Right renal pelvis (tissue), 4 donors: Measurements from ENCODE around the gene KLF13. TPM values are rescaled to one million over a fixed set of nuclear protein-coding genes. Genes with fewer than 3 reads are reported as not detected.
"Not testable (repeated sequence)": the region's sequence is repeated elsewhere in the genome, so short reads cannot be mapped to it uniquely, and the experiment has no call there.

Experiments used
- DNase-seq, 4 donors: peaks; one replicate each; pipeline ENCODE4 v3.0.0-alpha.2; 2013; ENCODE audit warnings: low read depth in 4 of 4, low spot score in 3 of 4, missing footprints in 1 of 4
- polyA plus RNA-seq, 4 donors: library from polyadenylated mRNA; unstranded; fragments of 120-200 nt; gene quantifications; one replicate each; pipeline ENCODE4 v1.2.1, GENCODE V29; 2013; ENCODE audit not compliant: insufficient read length in 4 of 4

Gene KLF13
- polyA plus RNA-seq, 4 donors = 69.0 to 80.1 (median 73.1) TPM

GRCh38 chr15:31344266-31344665 lies 17.6 kb downstream of the KLF13 start:
- no peak for DNase-seq

DNA sequence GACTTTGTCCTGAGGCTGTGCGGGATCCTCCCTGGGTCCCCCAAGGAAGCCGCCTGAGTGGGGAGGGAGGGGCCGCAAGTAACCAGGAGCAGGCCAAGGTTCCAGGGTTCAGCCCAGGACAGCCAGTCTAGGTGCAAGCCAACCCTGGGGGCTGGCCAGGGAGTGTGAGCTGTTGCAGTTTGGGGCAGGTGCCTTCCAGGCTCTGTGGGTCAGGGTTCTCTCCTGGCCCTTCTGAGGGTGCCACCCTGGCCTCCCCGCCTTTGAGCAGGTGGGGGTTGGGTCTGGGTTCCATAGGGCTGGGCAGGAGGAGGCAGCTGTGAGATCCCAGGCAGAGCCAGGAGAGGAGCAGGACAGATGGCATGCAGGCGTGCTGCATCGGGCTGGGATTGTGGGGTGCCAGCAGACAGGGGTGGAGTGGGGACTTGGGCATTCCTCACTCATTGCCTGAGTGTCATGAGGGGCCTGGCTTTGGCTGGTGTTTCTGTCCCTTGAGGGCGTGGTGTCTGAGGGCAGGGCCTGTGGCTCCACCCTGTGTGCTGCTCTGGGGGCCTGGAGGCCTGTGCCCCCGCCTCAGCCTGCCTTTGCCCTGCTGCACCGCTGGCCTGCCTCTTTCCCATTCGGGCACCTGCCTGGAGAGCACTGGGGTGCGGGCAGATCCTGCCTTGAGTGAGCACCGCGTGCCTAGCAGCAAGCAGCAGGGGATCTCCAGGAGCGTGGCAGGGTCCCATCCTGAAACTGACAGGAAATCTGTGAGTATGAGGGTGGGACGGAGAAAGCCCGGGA lies 18.4 kb downstream of the KLF13 start:
- no peak for DNase-seq

DNA sequence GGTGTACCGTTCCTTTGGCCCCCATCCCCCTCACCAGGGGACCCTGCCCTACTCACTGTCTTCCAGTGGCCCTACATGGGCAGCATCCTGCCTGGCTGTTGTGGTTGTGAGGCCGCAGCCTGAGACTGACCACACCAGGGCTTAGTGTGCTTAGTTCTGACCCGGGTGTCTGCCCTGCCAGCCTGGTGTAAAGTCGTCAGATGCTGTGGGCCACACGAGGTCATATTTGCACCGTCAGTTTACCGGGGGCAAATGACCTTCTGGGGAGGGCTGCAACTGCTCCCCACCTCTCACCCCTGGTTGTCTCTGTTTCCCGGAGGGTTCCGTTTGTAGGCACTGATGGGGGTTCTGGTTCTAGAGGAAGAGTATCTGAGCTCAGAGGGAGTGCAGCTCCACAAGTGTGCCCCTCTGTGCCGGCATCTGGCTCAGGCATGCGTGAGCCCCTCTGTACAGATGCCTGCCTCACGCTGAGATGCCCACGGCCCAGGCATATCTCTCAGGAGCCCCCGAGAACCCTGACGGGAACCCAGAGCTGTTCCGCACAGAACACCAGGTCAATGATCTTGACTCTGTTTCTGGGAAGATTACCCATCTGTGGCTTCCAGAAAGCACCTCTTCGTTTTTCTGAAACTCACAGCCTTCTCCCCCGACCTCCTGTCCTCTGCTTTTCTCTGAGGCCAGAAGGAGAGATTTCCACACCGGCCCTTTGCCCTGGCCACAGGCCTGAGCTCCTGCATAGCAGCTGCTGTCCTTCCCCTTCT lies 19.2 kb downstream of the KLF13 start:
- DNase-seq = no peak

- no peak for DNase-seq
Observed at GRCh38 chr15:31346367-31347066, 19.9 kb downstream of the KLF13 start.

DNA sequence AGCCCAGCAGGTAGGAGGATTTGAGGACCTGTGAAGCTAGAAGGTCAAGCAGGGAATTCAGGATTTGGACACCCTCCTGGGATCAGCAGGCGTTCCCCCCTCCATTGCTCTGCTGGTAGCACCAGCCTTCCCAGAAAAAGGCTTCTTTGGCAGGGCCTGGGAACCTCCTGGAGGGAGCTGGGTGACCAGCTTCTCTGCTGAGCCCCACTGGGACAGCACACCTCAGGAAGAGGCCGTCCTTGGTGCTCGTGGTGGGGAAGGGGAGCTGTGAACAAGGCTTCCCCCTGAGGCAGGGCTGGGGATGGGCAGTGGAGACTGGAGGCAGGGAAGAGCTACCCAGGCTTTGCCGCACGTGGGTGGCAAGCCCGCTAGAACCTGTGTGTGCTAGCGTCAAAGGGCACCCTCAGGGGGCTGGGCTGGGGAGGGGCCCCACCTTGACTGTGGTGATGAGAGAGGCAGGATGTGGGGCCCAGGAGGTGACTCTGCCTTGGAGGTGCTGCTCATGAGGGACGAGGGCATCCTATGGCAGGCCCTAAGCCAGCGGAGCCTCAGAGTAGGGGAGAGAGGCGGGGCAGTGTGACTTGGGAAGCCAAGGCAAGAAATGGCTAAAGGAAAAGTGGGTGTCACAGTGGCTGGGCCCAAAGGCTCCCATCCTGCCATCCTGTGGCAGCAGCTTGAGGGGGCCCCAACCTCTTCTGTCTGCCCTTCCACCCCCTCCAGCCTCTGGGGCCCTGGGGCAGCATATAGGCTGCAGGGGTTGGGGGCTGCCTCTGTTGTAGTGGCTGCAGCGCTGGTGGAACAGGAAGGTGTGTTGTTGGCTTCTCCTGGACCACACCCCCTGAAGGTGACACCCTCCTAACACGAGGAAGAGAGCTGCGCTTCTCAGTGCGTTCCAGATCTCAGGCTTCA lies 20.7 kb downstream of the KLF13 start:
- no peak for DNase-seq

DNA sequence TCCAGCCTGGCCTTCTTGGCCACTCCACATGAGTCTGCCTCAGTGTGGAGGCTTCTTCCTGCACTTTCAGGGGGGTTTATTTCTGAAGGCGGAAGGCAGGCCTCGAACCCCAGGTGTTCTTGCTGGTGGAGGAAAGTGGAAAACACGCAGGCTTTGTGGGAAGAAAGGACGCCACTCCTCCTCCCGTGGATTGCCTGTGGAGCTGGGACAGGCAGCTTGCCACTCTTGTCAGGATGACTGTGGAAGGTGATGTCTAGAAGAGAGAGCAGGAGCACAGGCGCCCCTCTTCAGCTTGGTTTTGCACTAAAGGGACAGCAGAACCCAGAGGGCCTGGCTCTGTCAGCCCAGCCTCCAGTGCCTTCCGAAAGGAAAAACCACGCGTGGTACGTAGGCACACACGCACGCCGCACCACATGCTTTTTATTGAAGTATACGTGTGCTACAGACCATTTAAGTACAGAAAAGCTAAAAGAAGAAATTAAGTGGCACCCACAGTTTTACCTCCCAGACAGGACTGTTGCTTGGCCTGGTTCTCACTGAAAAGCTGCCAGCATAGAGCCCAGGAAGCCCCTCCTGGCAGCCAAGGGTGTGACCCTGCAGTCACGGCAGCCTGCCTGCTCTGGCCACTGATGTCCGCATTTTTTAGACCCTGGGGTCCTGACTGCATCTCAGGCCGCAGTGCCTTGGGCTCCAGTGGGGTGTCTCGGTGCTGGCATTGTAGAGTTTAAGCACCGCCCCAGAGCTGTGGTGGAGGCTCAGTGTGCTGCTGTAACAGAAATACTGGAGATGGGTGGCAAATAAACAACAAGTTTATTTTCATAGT lies 21.6 kb downstream of the KLF13 start:
- no peak for DNase-seq

- DNase-seq = no peak
Observed at GRCh38 chr15:31349233-31350141, 22.9 kb downstream of the KLF13 start.

- no peak for DNase-seq
Observed at GRCh38 chr15:31350771-31351170, 24.1 kb downstream of the KLF13 start.

DNA sequence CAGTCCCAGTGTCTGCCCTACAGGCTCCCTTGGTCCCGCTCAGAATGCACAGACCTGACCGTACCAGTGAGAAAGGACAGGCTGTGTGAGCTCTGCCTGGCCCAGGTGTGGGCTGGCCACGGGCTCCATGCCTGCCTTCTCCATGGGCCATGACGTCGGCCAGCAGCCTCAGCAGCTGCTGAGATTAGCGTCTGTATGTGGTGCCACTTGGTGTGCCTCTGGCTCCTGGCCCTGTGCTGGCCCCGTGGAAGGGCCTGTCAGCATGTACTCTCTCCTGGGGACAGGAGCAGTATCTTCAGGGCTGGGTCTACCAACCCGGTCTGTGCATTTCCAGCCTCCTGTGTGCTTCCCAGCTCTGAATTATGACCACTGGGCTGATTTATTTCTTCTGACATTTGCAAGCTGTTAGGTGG lies 25.7 kb downstream of the KLF13 start:
- DNase-seq = no peak

DNA sequence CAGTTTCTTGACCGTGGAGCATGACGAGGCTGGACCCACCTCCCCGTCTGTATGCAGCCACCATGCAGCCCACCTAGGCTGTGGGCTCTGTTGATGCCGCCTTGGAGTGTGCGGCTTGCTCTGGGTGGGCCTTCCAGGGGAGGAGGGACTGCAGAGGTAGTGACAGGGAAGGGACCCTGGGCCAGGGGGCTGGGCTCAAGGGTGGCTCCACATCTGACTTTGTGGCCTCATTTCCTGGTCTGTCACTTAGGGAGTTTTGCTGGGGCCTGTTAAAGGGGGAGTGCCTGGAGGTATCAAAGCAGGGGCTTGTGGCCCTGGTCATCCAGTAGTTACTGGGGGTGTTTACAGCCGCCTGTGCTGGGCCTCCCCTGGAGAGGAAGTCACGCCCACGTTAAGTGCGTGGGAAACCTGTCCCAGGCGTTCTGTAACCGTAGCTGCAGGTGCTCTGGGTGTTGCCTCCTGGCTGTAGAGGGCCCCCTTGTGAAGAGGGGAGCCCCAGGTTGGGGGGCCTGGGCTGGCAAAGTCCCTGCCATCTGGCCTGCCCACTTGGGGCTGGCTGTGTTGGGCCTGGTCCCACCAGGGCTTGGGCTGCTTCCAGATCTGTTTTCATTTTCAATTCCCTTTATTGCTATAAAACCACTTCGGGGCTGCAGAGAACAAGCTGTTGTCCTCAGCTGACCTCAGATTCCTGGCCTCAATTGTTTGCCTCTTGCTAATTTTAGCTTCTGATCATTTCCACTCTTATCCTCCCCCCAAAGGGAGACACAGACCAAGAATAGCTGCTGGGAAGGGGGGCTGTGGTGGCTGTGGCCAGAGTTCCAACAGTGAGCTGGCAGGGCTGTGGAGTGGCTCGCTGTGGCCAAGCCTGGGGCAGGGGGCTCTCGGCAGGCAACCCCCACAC lies 26.5 kb downstream of the KLF13 start:
- DNase-seq = no peak

DNA sequence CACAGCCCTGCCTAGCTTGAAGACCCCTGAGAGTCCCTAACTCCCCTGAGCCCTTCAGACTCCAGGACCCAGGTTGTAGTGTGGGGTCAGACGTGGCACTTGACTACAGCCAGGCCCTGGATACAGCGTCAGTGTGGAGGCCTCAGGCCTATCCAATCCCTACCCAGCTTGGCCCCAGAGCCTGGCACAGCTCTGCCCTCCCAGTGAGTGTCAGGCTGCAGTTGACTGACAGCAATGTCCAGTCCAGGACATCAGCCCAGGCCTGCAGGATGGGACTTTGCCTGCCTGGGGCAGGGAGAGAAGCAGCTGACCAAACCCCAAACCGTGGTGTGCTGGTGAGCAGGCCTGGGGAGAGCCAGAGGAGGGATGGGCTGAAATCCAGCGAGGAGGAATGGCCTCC lies 27.3 kb downstream of the KLF13 start:
- no peak for DNase-seq

GRCh38 chr15:31356097-31356496 lies 29.5 kb downstream of the KLF13 start:
- DNase-seq = not testable (repeated sequence)

DNA sequence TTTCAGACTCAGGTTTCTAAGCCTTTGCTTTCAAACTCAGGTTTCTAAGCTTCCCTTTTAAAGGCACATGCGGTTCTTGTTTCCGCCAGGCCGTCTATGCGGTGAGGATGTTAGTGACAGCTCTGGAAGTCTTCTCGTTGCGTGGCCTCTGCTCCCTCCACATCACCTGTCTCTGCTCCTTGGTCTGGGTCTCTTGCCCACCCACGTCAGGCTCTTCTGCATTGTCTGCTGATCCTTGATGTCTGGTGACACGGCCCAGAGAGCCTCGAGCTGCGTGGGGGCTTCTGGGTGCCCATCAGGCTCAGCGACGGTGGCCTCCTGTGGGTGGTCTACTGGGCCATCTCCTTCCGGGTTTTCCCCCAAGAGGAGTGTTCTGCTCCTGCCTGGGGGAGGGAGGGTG lies 30.5 kb downstream of the KLF13 start:
- no peak for DNase-seq

DNA sequence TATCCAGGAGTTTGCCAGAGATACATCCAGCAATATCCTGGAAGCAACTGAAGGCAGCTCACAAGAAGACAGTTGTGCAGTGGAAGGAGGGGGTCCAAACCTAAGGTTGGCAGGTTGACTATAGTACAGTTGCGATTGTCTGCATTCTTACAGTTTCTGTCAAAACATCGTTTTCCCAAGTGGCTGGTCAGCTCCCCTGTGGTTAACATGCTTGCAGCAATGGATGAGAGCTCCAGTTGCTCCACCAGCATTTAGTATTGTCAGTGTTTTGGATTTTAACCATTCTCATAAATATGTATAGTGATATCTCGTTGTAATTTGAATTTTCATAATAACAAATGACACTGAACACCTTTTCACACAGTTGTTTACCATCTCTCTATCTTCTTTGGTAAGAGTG lies 31.5 kb downstream of the KLF13 start:
- DNase-seq = no peak

GRCh38 chr15:31358957-31359701 lies 32.5 kb downstream of the KLF13 start:
- no peak for DNase-seq

- DNase-seq = no peak
Observed at GRCh38 chr15:31359702-31360111, 33.1 kb downstream of the KLF13 start.

DNA sequence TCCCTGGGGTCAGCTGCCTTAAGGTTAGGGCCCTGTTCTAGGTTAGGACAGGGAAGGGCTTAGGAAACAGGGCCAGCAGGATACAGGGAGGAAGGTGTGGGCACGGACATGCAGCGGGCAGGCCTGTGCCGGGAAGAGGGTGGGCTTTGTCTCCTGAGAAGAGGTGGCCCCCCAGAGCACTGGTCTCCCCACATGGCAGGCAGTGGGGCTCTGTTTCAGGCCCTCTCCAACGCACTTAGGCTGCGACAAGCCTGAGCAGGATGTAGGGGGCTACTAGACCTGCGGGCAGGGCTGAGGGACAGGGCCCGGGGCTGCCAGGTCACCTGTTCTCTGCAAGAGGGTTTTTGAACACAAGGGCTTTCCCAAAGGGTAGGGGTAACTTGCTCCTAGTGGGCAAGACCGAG lies 33.5 kb downstream of the KLF13 start:
- DNase-seq = no peak
